HG03066 (cell line): Measurements from ENCODE around the gene AIFM3.
"Not testable (repeated sequence)": the region's sequence is repeated elsewhere in the genome, so short reads cannot be mapped to it uniquely, and the experiment has no call there.

ENCODE experiments used
- ATAC-seq: cut with Tn5 transposase; IDR thresholded peaks from one replicate; pipeline ENCODE4 v1.9.1; 2021; ENCODE audit warnings: low read depth; ENCODE audit not compliant: unreplicated experiment

Gene AIFM3

DNA sequence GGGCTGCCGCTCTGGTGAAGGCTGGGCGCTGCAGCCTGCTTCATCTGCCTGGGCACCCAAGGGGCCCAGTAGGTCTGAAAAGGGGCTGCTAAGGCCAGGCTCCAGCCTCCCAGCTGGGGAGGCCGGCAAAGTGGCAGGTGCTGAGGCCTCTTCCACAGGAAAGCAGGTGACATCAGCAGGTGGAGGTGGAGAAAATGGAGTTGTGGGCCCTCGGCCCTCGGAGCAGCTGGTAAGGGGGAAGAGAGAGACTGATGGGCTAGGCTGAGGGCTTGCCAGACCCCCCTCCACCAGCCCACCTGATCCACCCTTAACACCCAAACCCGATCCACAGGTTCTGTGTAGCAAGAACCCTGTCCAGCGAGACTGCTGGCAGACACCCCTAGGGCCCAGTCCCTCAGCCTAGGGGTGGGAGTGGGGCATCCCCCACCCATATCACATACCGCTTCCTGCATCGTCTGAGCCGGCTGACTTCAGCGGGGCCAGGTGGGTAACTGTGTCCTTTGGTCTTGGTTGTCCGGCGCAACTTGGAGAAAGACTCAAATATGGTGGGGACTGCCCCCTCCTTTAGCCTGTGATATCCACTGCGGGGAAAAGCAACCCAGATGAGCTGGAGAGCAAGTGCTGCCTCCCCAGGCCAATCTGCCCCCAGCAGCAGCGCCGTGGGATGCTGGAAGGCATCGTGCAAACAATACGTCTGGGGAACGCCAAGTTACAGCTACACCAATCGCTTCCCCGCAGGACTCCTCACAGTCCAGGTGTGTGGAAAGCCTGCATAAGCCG lies 33.3 kb downstream of the AIFM3 start:
- no peak for ATAC-seq

GRCh38 chr22:21000987-21001600 lies 34.0 kb downstream of the AIFM3 start:
- ATAC-seq: no peak

DNA sequence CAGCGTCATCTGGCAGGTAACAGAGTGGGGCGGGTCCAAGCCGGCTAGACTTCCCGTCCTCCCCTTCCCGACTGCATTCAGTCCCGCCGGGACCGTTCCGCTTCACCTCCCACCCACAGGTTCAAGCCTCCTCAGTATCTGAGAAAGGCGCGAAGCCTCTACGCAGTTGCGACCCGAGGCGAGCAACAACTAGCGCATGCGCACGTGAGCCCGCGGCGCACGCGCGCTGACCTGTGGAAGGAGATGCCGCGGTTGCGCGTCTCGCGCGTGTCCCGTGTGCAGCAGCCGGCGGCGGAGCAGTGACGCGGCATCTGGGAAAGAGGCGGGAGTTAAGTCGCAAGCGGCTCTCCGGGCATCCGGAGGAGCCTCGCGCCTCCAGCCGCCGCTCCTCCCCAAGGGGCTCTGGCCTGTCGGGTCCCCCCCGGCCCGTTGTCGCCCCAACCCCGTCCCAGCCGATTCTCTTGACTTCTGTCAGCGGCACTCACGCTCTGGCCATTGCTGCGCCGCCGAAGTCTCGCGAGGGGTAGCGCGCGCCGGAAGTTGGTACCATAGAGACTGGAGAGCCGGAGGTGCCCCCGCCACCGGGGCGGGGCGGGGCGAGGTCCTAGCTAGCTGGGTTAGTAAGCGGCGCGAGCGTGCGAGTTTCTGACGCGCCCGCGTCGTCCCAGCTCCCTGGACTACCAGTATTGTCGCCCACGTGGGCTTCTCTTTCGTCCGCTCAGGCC lies 34.7 kb downstream of the AIFM3 start, which contains the start of gene THAP7:
TSS of gene THAP7 (minus strand) at position 518 of the 725 bp plus-strand sequence. CDS start at position 311, 207 bp downstream.
- peak; percentile 84 for ATAC-seq

GRCh38 chr22:21003782-21004181 lies 36.7 kb downstream of the AIFM3 start:
- ATAC-seq: no peak

DNA sequence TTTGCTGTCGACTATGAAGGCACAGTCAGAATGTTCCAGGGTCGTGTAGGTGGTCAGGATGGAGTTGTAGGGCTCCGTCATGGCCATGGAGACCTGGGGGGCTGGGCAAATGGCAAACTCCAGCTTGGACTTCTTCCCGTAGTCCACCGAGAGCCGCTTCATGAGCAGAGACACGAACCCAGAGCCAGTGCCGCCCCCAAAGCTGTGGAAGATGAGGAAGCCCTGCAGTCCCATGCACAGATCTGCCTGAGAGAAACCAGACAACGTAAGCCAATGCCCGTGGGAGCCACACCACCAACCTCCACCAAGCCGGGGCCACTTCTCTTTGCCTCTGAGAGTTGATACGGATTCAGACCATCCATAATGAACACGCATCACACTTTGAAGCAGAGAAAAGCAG lies 42.2 kb downstream of the AIFM3 start:
- not testable (repeated sequence) for ATAC-seq

- ATAC-seq: no peak
Observed at GRCh38 chr22:21009638-21010425, 42.8 kb downstream of the AIFM3 start.

DNA sequence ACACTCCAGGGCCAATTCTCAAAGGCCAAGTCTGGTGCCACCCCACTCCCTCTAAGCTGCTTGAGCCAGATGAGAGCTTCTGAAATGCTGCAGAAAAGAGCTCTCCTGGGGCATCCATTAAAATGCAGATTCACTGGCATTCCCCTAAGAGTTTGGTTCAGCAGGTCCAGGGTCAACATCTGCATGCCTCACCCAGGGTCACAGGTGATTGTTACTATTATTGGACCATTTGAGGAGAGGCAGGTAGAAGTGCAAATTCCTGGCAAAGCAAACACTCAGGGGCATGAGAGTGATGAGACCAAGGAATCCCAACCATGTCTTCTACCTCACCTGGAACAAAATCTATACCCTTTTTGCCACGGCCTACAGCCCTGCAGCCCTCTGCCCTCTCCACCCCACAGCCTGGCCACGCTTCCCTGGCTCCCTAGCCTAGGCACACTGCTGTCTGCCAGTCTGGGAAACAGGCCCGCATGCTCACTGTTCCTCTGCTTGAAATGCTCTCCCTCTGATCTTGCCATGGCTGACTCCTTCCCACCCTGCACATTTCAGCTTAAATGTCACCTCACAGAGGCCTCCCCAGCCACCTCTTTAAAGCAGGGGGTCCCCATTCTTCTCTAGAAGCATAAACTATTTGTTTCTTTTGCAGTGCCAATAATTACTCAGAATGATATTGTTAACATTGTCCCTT lies 43.5 kb downstream of the AIFM3 start:
- ATAC-seq: no peak

DNA sequence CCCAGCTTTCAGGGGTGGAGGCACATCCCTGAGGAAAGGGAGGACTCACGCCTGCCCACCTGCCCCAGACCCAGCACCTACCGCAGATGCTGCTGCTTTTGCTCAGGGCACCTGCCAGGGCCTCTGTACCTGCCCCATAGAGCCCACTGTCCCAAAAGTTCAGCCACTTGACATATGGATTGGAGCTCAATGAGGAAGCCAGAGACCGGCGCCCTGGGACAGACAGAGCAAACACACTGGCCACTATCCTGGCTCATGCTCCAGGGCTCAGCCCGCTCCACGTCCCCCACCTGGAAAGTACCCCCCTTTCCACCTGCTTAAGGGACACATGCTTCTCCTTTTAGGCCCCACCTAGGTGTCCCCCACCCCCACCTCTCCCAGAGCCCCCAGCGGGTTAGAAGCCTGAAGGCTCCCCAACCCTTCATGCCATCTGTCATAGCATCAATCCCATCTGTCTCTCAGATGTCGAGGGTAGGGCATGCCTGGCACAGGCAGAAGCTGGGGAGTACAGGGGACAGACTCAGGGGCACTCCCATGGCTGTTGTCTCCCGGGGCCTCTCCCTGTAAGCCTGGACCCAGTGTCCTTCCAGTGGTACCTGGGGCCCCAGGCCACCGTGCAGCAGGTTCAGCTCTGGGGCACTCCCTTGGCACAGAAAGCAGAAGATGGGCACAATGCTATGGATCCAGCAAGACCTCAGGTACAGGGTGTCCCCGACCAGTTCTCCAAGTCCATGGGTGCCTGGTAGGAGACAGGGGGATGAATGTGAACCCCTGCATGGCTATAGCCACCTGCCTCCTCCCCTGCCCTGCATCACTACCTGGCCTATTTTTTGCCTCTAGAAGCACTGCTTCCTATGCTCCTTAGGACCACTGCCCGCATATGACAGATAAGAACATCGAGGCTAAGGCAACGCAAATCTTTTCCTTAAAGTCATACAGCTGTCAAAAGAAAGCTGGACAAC lies 45.7 kb downstream of the AIFM3 start:
- no peak for ATAC-seq

DNA sequence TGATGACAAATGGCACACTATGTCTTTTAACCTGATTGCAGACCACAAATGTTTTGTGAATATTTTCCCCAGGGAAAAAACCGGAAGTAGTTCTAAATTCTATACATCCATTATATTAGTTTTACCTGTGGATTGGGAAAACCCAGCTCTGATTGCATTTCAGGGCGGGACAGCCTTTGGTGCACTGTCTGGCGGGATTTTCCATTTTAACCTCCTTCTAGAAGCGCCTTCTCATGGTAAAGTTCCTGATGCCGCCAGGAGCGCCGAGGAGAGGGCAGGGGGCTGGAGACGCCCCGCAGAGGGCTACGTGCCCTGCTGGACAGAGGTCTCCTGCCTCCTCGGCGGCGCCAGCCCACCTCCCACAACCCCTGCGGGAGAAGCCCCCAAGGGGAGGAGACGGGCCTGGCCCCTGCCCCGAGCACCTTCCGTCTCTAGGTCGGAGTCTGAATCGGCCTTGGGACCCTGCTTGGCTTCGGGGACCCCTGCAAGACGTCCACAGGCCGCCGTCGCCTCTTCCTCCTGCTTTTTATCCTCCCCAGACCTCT lies 46.7 kb downstream of the AIFM3 start:
- no peak for ATAC-seq

DNA sequence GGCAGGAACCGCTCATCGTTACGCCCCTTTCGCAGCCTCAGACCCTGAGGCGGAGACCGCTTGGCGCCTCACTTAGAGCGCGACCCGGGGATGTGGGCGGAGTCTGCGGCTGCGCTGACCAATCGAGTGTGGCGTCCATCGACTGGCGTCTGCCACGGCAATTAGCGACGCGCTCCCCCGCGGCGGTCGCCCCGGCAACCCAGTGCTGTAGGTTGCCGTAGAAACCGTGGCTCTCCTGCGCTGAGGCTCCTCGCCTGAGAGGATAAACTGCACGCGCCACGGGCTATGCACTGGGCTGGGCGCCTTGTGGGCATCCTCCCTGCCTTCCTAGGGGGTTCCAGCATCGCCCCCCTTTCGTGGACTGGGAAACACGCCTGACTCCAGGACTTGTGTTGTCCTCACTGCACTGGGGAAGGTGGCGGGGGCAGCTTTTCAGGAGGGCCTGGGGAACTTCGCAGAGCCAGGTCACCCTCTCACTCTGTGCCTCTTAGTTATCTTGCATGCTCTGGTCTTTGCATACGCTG lies 47.2 kb downstream of the AIFM3 start:
- ATAC-seq: peak; percentile 89

GRCh38 chr22:21014726-21015465 lies 47.8 kb downstream of the AIFM3 start, which contains the start of gene P2RX6:
P2RX6 (plus strand) TSS chr22:21015165; CDS start chr22:21015175, 10 bp downstream.
- no peak for ATAC-seq

DNA sequence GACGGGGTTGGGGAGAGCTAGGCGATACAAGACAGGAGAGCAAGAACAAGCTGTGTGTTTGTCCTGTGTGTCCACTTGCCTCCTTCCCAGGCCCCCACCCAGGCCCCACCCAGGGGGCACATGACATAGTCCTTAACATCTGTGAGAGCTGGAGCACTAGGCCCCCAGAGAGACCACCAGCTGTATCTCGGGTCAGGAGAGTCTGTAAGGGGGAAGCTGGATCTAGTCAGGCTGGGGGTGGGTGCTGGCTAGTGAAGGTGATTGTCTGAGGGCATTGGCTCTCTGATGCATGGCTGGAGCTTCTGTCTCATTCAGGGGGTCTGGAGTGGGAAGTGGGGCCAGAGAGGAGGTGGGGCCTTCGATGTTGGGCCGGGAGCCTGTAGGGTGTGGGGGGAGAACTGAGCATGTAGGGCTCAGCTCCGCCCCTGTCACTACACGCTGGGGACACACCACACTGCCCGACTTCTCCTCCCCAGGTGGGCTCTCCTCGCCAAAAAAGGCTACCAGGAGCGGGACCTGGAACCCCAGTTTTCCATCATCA lies 48.5 kb downstream of the AIFM3 start:
- no peak for ATAC-seq

DNA sequence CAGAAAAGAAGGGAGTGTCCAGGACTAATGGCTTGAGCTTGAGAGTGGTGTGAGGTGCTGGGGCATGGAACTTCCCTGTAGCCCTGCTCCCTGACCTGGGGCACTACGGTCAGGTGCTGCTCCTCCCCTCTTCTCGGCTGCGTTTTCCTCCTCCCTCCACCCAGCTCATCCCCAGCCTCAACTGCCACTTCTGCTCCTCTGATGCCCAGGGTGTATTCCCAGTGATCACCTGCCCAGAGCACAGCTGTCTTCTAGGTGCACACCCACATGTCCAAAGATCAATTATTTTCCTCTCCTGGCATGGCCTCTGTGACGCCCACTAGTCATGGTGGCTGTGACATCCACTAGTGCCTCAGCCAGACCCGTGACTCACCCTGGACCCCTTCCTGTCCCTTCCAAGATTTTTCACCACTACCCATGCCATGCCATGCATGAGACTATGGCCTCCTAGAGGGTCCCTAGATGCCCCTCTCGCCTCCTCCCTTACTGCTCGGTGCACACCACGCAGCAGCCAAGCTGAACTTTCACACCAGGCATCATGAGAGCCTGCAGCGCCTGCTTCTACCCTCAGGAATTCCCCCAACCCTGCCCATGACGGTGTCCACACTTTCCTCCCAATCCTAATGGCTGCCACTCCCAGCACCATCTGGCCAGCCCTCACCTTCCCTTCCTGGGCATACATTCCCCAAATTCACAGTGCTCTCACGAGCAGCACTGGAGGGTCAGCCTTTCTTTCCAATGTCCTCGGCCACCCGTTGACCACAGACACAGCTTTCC lies 49.8 kb downstream of the AIFM3 start:
- ATAC-seq: no peak

DNA sequence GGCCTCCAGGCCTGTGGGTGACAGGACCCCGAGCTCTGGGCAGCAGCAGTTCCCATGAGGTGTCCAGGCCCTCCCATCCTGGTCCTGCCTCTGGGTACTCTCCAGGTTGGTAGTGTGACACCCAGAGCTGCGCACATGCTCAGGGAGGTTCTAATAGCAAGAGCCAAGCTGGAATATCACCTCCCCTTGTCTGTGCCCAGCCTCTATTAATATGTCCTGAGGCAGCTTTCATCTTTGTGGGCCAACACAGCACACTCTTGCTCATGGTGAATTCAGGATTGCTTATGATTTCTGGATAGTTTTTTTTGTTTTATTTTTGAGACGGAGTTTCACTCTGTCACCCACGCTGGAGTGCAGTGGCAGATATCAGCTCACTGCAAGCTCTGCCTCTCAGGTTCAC lies 51.3 kb downstream of the AIFM3 start:
- ATAC-seq: no peak

DNA sequence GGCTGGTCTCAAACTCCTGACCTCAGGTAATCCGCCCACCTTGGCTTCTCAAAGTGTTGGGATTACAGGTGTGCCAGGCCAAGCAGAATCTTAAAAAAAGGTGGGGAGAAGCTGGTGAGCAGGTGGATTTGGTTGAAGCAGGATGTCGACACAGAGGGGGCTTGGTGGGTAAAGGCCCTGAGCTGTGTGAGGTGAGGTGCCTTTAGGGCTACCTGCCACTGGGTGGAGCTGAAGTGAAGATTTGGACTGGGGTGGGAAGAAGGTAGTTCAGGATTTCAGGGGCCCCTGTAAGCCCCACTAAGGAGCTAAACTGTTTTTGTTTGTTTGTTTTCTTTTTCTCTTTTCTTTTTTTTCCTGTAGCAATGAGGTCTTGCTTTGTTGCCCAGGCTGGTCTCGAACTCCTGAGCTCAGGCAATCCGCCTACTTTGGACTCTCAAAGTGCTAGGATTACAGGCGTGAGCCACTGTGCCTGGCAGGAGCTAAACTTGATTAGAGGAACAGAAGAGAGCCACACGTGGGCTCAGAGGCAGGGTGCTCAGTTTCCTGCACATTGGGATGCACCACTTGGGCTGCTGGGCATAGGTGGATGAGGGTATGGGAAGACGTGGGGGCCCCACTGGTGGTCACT lies 53.9 kb downstream of the AIFM3 start:
- no peak for ATAC-seq

DNA sequence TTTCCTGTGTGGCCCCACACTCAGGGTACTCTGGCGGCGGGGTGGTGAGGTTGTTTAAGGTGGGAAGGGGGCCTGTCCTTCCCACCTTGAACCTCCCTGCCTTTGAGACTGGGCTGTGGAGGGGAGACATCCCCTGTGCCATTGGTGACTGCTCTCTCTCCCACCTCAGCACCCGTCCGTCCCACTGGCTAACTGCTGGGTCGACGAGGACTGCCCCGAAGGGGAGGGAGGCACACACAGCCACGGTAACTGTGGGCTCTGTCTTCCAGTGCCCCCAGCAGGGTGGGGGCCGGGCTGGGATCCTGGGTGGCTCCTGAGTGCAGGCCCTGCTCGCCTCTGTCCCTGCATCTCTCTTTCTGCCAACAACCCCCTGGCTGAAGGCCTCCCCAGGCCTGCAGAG lies 55.5 kb downstream of the AIFM3 start:
- no peak for ATAC-seq
